EH (cell line): Measurements from ENCODE around the gene KPTN.
A peak's percentile ranks its signal among the peaks of the same experiment; 100 is the strongest.

Experiments
- DNase-seq: peaks from one replicate; pipeline ENCODE4 v3.0.0-alpha.2; 2015; ENCODE audit warnings: low read depth

Gene KPTN

DNA sequence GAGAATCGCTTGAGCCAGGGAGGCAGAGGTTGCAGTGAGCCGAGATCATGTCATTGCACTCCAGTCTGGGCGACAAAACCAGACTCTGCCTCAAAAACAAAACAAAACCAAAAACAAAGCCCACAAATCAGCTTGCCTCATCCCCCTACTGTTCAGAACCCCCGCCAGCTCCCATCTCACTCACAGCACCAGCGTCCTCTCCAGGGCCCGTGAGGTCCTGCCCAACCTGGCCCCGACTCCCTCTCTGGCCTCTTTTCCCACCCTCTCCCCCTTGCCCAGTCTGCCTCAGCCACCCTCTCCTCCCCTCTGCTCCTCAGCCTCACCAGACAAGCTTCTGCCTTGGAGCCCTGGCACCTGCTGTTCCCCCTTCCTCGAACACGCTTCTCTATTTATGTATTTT is 16.1 kb downstream of the KPTN start:
- no peak for DNase-seq

DNA sequence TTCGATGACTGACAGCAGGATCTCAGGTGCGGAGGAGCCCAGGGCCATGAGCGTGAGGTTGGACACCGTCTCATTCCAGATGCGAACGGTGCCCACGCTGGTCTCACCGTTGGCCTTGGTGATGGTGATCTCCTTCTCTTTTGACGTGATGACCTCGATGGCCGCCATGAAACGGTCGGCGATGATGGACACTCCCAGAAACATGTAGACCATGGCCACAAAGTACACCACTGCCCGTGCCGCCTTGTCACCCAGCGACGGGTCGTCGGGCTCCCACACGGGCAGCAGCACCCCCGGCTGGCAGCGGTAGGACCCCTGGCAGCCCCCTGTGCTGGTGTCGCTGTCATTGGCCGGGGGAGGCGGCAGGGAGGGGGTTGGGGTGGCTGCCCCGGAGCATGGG is 18.1 kb downstream of the KPTN start:
- DNase-seq: no peak

DNA sequence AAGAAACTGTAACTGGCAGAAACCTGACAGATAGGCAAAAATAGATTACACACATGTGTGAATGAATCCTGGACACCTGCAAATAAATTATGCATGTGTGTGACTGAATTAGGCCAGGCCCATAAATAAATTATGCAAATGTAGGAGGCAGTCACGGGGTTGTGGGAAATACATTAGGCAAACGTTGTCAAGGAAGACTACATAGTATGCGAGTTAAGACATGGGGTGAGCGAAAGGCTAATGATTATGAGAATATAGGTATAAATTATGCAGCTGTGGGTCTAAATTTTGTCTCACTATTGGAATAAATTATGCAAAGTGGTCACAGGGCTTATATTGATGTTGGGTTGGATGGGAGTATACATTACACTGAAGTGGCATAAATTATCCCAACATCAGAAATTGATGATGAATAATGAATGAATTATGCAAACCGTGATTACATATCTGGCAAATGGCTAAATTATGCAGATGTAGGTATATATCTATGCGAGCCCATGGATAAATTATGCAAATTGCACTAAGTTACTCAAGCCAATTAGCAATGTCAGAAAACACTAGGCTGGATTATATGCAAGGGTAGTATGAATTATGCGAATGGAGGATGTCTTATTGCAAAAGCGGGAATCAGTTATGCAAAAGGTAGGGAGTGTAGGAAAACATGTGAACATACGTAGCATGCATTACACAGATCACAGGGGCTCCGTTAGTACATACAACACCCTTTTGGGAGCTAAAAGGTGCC is 19.2 kb downstream of the KPTN start:
- no peak for DNase-seq

DNA sequence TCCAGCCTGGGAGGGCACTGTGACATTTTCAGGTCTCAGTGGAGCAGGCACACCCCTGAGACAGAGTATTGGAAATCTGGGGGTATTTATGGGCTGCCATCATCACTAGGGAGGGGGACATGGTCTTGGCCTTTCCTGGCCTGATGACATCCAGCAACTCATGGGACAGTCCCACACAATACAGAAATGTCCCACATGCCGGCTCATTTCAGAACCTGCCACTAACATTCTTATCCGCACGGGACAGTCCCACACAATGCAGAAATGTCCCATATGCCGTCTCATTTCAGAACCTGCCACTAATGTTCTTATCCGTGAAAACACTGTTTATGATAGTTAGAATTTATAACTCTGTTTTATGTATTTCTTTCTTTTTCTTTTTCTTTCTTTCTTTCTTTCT is 22.1 kb downstream of the KPTN start:
- no peak for DNase-seq

DNA sequence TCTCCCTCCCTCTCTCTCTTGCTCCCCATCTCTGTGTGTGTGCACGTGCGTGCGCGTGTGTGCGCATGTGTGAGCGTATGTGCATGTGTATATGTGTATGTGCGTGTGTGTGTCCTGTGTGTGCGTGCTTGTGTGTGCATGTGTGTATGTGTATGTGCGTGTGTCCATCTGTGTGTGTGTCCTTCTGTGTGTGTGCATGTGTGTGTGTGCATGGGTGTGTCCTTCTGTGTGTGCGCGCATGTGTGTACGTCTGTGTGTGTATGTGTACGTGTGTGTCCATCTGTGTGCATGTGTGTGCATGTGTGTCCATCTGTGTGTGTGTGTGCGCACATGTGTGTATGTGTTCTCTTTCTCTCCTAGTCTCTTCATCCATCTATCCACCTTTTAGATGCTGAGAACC is 24.5 kb downstream of the KPTN start:
- DNase-seq: no peak

DNA sequence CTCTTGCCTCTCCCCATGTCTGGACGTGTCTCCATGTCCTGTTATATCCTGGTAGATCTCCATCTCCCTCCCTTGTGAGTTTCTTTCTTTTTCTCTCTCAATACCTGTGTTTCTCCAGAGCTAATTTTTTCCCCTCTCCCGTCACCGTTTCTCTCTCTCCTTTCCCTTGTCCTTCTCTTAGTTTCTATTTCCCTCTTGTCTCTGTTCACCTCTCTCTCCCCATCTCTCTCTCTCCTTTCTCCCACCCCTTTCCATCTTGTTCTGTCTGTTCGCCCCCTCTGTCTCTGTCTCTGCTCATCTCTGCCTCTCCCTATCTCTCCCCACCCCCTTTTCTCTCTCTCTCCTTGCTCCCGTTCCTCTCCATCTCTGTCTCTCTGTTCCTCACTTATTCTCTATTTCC is 25.3 kb downstream of the KPTN start:
- no peak for DNase-seq

DNA sequence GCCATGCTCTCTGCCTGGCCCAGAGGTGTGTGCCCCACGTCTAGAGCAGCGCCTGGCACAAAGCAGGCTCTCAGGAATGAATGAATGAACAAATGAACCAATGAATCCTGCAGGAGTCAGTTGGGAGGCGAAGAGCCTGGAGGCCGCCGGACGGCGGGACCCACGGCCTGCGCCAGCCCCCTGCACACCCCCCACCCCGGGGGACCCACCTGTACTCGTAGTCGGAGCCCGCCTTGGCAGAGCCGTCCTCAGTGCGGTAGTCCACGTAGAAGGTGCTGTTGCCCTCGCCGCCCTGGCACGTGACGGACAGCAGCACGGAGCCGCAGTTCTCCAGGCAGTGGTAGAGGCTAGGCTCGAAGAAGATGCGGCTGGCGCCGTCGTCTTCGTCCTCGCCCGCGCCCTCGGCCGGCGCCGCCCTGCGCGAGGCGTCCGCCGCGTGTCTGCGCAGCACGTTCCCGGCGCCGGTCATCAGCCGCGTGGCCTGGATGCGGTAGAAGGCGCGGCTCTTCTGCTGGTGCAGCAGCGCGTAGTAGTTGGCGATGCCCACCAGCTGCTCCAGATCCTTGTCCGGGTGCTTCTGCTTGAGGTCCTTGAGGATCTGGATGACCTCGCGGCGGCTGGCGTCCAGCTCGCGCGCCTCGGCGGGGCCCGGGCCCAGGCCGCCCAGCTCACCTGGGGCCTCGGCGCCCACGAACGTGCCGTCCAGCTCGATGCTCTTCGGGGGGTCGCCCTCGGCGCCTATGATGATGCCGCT is 27.1 kb downstream of the KPTN start:
- DNase-seq: no peak

DNA sequence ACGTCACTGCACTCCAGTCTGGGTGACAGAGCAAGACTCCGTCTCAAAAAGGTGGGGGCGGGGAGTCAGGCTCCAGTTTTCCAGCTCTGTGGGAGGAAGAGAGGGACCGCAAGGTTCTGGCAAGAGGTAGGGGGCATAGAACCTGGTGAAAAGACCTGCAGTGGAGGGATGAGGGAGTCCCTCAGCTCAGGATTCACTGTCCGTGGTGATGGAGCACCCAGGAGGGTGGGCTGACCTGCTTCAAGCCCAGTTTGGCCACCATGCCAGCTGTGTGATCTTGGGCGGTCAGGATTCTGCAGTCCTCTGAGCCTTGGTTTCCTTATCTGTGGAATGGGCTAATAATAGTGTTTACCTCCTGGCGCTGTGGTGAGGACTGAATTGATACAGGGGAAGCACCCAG is 33.5 kb downstream of the KPTN start:
- DNase-seq: no peak

DNA sequence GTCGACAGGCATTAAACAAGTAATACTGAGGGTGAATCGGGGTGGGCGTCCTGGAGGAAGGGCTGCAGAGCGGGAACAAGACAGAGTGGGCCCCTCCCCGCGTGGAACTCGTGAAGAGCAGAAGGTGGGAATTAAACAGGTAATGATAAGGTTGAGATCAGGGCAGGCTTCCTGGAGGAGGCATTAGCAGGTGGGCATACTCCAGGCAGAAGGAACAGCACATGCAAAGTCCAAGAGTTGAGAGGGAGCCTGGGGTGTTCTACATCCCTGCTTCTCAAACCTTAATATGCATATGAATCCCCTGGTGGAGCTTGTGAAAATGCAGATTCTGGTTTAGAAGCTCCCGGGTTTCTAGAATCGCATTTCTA is 35.7 kb downstream of the KPTN start:
- DNase-seq: no peak

DNA sequence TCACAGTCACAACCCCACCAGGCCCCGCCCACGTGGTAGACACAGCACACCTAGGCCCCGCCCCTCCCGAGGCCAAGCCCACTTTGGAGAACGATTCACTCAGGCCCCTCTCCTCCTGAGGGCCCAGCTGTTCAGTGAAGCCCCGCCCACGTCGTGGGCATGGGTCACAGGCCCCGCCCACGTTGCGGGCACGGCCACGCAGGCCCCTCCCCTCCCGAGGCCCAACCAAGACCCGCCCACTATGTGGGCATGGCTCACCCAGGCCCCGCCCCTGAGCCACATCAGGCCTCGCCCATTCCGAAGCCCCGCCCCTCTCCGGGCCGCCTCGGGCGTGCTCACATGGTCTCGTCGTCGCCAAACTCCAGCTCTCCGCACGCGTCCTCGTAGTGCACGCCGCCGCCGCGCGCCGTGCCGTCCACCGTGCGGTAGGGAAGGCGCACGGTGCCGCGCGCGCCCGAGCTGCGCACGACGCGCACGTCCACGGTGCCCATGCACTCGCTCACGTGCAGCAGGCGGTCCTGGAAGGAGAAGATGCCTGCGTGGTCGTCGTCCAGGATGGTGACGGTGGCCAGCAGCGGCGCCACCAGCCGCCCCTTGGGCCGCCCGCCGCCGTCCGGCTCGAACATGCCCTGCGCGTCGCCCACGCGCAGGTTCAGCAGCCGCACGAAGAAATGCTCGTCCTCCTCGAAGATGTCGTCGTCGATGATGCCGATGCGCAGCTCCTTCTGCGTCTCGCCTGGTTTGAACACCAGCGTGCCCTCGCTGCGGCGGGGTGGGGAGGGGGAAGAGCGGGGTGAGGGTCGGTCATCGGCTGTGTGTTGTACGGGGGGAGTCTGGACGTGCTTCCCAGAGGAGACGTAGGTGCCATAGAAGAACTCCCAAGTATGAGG is 36.3 kb downstream of the KPTN start:
- peak; percentile 43 for DNase-seq

DNA sequence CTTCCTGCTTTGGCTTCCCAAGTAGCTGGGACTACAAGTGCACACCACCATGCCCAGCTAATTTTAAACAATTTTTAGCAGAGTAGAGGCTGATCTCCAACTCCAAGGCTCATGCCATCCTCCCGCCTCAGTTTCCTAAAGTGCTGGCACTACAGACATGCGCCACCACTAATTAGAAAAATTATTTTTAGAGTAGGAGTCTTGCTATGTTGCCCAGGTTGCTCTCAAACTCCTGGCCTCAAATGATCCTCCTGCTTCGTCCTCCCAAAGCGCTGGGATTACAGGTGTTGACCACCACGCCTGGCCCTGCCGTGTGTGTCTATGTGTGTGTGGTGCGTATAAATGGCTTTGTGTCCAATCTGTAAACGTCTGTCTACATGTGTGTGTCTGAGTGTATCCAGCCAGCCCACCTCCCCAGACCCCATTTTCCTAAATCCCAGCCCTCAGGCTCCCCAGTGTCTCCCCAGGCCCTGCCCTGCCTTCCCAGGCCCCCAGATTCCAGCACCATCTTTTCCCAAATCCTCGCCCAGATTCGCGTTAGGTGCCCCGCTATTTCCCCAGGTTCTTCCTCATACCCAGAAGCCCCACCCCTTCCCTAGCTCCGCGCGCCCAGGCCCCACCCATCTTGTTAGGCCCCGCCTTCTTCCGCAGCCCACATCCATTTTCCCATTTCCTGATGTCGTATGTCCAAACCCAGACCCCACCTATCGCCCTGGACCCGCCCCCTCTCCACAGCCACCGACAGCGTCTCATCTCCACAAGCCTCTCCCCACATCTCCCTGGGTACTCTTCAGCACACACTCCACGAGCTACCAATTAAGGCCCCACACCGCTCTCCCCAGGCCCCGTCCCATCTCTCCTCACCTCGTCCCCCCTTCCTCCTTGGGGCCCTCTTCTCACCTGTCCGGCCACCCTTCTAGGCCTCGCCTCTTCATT is 37.2 kb downstream of the KPTN start:
- peak; percentile 29 for DNase-seq

DNA sequence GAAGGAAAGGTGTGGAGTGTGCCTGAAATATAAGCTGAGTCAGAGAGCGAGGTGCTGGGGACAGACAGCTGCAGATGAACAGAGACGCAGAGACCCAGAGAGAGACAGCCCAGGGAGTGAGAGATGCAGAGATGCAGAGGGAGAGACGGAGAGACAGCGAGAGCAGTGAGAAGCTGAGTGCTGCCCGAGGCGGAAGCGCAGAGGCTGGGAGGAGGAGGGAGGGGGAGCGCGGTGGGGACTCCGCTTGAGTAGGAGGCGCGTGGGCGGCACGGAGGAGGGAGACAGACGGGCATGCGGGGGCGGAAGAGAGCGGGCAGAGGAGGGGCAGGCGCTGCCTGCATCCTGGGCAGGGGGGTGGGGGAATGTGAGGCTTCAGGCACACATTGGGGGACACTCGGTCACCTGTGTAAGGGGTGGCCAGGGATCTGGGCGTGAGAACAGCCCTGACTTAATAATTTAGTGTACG is 38.0 kb downstream of the KPTN start:
- peak; percentile 52 for DNase-seq

DNA sequence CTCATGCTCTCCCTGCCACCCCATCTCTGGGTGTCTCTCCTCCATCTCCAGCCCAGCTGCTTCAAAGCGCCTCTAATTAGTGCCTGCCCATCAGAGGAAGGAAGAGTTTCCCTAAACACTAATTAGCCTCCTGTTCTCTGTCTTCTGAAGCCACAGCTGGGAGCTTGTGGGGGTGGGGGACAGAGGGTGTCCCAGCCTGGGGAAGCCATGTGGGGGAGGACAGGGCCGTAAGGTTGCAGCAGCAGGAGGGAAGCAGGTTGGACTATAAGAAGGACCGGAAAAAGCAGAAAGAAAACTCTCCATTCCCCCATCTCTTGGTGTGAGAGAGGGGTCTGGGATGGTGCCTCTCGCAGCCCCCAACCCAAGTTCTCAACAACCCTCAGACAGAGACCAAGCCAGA is 38.5 kb downstream of the KPTN start:
- DNase-seq: no peak

DNA sequence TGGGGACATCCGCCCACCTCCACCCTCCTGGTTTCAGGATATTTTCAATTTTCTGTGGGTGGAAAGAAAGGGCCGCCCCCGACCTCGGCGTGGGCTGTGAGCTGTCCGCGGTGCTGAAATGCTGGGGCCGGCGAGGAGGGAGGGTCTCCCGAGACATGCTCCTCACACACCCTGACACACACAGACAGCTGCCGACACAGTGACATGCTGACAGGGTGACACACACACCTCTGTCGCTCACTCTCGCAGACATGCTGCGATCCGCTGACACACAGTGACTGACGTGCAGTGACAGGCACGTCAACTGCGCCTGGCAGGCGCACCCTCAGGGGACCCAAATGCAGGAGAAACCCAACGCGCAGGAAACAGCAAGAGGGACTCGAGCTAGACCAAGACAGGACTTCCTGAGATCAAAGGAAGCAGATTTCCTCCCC is 39.6 kb downstream of the KPTN start:
- no peak for DNase-seq

DNA sequence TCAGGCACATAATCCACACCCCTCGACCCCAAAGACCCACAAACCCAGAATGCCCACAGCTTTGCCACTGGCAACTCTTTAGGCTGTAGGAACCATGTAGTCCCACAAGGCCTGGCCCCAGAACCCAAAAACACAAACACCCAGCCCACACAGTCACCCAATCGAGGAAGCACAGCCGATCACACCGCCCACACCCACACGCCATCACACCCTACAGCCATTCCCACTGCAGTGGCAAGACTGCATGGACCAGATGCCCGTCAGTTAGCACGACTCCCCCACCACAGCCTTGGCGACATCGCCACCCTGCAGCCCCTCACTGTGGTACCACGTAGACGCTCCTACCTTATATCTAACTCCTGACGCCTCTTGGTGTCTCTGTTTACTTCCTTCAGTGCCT is 40.7 kb downstream of the KPTN start:
- DNase-seq: no peak

DNA sequence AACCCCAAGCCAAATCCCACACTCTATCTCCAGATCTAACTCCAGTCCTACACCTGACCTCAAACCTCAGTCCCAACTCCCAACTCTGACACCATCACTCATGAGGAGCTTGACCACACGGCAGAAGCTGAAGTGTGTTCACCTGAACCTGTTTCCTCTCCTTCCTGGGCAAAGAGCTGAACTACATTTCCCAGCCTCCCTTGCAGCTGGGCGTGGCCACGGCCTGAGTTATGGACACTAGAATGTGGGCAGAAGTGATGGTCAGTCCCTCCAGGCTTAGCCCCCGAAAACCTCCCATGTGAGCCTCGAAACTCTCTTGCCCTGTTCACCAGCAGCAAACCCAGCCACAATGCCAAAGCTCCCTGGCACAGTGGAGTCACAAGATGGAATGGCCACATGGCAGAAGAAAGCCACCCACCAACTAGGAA is 45.2 kb downstream of the KPTN start:
- no peak for DNase-seq

DNA sequence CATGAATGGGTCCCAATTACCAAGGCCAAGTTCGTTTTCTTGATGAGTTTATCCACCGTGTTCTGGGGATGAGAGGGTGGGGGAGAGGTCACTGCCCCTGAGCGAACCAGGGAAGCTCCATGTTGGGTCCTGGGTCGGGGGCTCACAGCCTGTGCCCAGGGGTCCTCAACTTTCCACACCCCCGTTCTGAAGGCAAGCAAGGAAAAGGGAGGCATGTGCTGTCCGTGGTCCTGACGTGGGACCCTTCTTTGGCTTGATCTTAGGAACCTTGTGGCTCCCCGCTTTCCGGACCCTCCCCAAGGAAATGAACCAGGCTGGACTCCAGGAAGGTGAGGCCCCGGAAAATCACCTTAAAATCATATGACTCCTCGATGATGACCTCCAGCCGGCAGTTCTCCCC is 46.5 kb downstream of the KPTN start:
- DNase-seq: no peak

DNA sequence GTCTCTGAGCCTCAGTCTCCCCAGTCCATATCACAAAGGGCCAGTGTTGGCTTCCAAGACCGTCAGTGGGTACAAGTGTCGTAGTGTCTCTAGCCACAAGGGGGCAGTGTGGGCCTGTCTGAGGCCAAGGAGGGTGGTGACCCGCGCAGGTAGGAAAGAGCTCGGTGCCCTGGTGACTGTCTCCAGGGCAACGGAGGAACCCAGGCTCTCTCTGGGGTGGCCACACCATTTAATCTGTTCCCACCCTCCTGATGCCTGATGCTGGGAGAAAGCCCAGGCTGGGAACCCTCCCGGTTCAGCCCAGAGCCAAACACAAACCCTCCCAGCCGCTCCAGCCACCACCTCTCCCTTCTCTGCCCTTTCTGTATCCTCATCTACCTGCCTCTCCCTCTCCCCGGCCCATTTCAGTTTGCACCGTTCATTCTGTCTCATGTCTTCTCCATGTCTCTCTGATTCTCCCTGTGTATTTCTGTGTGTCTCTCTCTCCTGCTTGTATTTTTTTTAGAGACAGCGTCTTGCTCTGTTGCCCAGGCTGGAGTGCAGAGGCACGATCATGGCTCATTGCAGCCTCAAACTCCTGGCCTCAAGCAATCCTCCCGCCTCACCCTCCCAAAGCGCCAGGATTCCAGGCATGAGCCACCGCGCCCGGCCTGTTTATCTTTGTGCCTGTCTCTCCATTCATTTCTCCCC is 47.2 kb downstream of the KPTN start:
- peak; percentile 63 for DNase-seq

DNA sequence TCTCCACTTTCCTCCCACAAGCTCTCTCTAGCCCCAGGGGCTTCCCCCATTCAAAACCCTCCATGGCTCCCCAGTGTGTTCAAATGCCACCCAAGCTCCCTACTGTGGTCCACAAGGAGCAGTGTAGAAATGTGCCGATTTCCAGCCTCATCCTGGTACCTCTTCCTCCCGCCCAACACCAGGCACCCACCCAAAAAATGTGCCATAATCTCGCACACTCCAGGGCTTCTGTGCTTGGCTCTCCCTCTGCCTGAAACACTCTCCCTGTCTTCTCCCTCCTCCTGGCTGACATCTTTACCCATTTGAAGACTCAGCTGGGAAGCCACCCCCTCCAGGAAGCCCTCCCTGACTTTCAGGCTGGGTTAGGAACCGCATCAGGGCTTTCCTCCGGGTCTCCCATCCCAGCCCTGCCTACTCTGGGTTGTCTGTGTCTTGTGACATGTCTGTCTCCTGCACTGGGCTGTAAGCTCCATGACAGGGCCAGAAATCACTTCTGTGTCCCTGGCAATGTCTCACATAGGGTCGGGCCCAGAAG is 48.1 kb downstream of the KPTN start:
- no peak for DNase-seq

DNA sequence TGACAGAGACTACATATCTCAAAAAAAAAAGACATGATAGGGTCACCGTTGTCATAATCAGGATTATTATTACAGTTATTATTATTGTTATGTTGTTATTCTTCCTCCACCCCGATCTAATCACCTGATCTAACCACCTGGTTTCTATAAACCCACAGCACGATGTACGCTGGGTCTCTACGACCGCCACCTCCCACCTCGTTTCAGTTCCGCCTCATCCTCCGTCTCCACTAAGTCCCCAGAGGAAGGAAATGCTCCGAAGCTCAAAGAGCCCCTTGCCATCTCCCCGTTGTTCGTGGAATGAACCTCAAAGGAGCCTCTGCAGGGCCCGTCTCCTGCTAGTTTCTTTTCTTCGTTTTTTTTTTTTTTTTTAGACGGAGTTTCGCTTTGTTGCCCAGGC is 48.8 kb downstream of the KPTN start:
- no peak for DNase-seq

DNA sequence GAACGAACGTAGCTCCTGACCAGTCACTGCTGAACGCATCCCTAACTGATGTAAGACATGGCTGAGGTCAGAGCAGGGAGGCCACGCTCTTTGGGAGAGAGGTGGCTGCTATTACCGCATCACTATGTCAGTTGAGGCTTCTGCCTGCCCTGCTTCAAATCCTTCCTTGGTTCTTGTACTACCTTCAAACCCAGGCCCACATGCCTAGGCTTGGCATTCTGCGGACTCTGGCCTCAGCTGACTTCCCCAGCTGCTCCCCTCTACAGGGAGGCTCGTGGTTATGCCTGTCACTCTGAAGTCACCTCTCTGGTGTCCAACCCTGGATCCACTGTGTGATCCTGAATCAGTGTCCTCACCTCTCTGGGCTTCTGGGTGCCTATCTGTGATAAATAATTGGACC is 49.9 kb downstream of the KPTN start:
- no peak for DNase-seq
